ENCODE data around the gene PNPLA5.

DNA sequence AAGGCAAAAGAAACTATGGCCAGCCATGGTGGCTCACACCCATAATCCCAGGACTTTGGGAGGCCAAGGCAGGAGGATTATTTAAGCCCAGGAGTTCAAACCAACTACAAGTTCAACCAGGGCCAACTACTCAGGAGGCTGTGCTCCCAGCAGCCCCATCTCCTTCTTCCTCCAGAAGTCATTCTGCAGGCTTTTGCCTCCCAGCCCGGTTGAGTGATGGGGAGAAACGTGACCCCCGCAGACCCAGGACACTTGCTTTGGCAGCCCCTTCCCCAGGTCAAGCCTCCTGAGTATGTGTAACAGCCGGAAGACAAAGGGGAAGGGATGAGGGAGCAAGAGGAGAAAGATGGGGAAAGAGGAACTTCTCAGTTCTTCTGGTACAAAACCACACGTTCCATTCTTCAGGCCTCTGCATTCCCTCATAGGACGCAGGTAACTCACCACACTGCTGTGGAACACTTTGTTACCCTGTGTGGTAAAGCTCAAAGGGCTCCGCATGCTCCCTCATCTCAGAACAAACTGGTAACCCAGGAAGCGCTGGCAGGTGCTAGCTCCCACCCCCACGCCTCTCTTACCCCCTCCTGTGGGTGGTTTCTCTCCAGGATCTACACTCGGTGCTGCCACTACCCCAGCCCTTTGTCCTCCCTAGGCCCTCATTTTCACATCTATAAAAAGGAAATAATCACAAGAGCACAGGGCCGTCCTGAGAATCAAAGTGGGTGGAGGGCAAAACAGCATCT, 33.5 kb downstream of the PNPLA5 start:
- TF ChIP-seq, protein P1, sequence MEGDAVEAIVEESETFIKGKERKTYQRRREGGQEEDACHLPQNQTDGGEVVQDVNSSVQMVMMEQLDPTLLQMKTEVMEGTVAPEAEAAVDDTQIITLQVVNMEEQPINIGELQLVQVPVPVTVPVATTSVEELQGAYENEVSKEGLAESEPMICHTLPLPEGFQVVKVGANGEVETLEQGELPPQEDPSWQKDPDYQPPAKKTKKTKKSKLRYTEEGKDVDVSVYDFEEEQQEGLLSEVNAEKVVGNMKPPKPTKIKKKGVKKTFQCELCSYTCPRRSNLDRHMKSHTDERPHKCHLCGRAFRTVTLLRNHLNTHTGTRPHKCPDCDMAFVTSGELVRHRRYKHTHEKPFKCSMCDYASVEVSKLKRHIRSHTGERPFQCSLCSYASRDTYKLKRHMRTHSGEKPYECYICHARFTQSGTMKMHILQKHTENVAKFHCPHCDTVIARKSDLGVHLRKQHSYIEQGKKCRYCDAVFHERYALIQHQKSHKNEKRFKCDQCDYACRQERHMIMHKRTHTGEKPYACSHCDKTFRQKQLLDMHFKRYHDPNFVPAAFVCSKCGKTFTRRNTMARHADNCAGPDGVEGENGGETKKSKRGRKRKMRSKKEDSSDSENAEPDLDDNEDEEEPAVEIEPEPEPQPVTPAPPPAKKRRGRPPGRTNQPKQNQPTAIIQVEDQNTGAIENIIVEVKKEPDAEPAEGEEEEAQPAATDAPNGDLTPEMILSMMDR (IDR thresholded peaks at IDR 0.05; ENCODE audit: low read depth, low read length, missing input control), result no peak
- no peak for TF ChIP-seq SP1 (IDR thresholded peaks at IDR 0.05)
- TF ChIP-seq, protein P2, sequence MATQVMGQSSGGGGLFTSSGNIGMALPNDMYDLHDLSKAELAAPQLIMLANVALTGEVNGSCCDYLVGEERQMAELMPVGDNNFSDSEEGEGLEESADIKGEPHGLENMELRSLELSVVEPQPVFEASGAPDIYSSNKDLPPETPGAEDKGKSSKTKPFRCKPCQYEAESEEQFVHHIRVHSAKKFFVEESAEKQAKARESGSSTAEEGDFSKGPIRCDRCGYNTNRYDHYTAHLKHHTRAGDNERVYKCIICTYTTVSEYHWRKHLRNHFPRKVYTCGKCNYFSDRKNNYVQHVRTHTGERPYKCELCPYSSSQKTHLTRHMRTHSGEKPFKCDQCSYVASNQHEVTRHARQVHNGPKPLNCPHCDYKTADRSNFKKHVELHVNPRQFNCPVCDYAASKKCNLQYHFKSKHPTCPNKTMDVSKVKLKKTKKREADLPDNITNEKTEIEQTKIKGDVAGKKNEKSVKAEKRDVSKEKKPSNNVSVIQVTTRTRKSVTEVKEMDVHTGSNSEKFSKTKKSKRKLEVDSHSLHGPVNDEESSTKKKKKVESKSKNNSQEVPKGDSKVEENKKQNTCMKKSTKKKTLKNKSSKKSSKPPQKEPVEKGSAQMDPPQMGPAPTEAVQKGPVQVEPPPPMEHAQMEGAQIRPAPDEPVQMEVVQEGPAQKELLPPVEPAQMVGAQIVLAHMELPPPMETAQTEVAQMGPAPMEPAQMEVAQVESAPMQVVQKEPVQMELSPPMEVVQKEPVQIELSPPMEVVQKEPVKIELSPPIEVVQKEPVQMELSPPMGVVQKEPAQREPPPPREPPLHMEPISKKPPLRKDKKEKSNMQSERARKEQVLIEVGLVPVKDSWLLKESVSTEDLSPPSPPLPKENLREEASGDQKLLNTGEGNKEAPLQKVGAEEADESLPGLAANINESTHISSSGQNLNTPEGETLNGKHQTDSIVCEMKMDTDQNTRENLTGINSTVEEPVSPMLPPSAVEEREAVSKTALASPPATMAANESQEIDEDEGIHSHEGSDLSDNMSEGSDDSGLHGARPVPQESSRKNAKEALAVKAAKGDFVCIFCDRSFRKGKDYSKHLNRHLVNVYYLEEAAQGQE (IDR thresholded peaks at IDR 0.05), result no peak
- TF ChIP-seq, protein P3, sequence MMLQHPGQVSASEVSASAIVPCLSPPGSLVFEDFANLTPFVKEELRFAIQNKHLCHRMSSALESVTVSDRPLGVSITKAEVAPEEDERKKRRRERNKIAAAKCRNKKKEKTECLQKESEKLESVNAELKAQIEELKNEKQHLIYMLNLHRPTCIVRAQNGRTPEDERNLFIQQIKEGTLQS (IDR thresholded peaks at IDR 0.05), result no peak
- no peak for TF ChIP-seq HNF4A (conservative IDR thresholded peaks at IDR 0.05)
- TF ChIP-seq YY1 (IDR thresholded peaks at IDR 0.05), result no peak
- no peak for TF ChIP-seq TAF1 (conservative IDR thresholded peaks at IDR 0.05)

Measured in liver (tissue), 3 donors.